Left cardiac atrium (tissue), 4 donors: ENCODE data around the gene SCFD2. TPM values are rescaled to one million over a fixed set of nuclear protein-coding genes. Genes with fewer than 3 reads are reported as not detected.
"Not testable (repeated sequence)": the region's sequence is repeated elsewhere in the genome, so short reads cannot be mapped to it uniquely, and the experiment has no call there.

Experiments
- ATAC-seq, 2 donors: fragments of 200-7000 bp; cut with Tn5 transposase; one replicate each; pipeline ENCODE4 v1.9.1; 2020; ENCODE audit warnings: mild to moderate bottlenecking in 2 of 2, moderate library complexity in 2 of 2
- DNase-seq: peaks from one replicate; pipeline ENCODE4 v3.0.0-alpha.2; 2020
- intact Hi-C, 2 donors: fragments of 100-400 bp; cut with DNase I; formaldehyde crosslinking; loops; one replicate each; pipeline versions ENCODE4 v1.14.1 to v1.15.1; 2022 to 2023
- total RNA-seq, 2 donors: library from RNA; stranded (reverse); fragmentation: NEBNext Ultra II Directional; extraction: Animal tissue kit (Norgen Biotek cat#: 25700); gene quantifications; one replicate each; pipeline ENCODE4 v1.2.1, GENCODE V29; 2021
- donor health status: DM: no; HTN: yes; CAD: no.
- donor health status: DM: no; HTN: yes; CAD: no; lungs with severe emphysema.
- donor health status: DM: yes; HTN: yes; CAD: no.
- donor health status: Dilated cardiomyopathy.

SCFD2 gene
- total RNA-seq, 2 donors from 2014 or later = 9.3 to 13.8 TPM

DNA sequence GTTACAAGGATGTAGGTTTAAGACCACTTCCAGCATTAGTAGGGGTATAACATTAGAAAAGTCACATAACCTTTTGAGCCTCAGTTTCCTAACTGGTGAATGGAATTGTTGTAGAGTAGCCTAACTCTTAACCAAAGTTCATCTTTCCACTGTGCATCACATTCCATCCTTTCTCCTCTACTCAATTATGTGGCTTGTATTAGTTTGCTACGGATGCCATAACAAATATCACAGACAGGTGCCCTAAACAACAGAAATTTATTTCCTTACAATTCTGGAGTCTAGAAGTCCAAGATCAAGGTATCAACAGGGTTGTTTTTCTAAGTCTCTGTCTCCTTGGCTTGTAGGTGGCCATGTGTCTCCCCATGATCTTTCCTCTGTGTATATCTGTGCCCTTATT, 271.8 kb downstream of the SCFD2 start:
- intact Hi-C loops = no loop called here
- ATAC-seq = no peak
- DNase-seq = no peak

DNA sequence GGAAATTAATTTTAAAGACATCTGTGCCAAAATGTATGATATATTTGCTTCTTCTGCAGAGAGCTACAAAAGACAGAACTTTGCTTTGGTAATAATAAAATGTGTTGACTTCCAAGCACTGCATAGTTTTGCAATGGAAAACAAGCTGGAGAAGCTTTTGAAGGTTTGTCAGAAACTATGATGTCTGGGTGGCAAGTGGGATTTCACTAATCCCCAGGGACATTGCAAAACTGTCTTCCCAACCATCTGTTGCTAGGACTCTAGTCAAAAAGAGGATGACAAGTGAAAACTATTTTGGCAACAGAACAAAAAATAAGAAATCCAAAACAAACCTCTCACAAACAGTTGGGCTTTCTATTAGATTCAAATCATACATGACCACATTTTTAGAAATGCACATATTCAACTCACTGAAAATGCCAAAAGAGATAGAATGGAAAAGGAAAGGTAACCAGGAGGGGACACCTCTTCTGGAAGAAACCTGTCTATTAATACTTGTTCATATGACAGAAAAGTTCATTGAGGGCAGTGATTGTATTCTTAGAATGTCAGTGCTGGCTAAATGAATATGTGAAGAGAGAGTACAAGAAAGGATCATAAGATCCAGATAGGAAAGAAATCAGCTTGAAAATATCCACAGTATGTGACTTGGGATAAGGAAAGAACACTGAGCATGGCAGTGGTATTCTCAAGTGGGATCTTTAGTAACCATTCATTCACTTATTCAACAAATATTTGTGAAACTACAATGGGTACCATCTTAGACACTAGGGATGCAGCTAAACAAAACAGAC, 275.7 kb downstream of the SCFD2 start:
- ATAC-seq (peak in 1 of 2 donors; percentile 41), DNase-seq (no peak)
- intact Hi-C loops = no loop called here

DNA sequence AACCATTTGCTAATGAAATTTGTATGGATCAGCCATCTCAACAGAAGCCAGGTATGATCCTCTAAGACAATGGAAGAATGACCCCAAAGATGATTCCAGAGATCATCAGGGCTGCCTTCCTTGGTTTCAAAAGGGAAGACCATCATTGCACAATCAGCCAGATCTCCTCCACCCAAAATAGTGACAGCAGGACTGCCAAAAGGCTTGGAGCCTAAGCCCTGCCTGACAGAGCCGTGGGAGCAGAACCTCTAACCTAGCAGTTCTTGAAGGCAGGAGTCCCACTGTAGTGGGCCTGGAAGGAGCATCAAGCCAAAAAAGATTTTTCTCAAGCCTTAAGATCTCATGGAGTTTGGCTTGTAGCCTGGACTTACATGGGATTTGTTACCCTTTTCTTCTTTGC, 277.7 kb downstream of the SCFD2 start:
- intact Hi-C loops = no loop called here
- DNase-seq (no peak), ATAC-seq (no peak)

- DNase-seq (no peak), ATAC-seq (peak; percentile 84)
- intact Hi-C loops = no loop called here
These were observed 289.4 kb downstream of the SCFD2 start for GRCh38 chr4:53076374-53076958.

DNA sequence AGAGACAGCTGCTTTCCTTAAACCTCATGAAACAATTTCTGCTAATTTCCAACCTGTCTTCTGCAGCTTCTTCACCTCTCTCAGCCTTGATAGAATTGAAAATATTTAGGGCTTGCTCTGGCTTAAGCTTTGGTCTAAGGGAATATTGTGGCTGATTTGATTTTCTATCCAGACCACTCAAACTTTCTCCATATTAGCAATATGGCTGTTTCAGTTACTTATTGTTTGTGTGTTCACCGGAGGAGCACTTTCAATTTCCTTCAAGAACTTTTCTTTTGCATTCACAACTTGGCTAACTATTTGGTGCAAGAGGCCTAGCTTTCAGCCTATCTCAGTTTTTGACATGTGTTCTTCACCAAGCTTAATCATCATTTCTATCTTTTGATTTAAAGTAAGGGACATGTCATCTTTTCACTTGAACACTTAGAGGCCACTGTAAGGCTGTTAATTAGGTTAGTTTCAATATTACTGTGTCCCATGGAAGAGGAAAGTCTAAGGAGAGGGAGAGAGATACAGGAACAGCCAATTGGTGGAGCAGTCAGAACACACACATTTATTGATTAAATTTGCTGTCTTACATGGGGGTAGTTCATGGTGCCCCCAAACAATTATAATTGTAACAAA, 290.6 kb downstream of the SCFD2 start:
- intact Hi-C loops = no loop called here
- DNase-seq (no peak), ATAC-seq (no peak)

DNA sequence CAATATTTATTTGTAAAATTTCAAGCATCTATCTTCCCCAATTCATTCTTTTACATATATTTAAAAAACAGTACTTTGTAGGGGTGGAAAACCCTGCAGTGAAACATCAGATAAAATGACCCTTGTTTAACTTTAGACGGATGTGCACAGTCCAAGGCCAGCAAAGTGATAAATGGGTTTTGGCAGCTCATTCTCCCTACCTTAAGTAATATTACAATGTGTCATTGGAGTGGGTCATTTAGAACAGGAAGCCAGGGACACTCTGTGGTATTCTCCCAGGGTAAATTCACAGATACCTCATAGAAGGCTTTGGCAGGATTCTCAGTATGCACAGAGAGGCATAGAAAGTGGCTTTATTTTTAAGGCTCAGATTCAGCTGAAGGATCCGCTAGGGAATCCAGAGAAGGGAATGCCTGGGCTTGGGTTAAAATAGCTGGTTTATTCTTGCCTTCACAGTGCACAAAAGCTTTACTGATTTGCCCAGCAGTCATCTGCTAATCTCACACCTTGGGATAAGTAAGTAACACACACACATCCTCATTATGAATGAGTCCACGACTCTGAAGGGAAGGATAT, 297.0 kb downstream of the SCFD2 start:
- ATAC-seq = no peak
- intact Hi-C loops = no loop called here
- no peak for DNase-seq

DNA sequence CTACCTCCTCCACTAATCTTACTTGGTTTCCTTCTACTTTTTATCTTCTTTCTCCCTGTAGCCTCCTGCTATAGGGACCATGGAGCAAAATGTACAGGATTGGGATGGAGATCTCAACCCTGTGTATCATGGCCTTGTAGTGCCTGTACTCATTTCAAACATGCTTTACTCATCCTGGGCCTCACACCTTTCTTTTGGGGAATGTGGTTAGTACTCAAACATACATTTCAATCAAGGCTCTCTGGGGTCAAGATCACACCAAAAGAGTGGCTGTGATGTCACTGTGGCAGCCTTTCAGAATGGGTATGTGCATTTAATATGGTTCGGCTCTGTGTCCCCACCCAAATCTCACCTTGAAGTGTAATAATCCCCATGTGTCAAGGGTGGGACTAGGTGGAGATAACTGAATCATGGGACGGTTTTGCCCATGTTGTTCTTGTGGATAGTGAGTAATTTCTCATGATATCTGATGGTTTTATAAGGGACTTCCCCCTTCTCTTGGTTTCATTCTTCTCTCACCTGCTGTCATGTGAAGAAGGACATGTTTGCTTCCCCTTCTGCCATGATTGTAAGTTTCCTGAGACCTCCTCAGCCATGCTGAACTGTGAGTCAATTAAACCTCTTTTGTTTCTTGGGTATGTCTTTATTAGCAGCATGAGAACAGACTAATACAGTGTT, 298.6 kb downstream of the SCFD2 start:
- intact Hi-C loops = no loop called here
- ATAC-seq (no peak), DNase-seq (no peak)

DNA sequence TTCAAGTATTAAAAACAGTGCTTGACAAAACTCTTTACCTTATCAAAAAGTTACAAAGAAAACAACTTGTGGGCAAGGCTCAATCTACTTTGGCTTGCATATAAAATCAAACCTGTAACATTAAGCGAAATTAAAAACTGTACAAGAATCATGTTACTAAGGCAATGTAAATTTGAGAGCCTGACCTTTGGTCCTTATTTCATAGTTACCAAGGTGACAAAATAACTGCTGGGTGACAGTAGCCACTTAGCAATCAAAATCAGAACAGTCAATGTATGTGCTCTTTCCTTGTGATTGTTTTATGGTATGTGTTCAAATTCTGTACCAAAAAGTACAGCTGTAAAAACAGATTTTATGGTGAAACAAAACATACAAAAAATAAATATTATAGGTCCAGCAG, 299.7 kb downstream of the SCFD2 start:
- intact Hi-C loops = no loop called here
- DNase-seq = no peak

GRCh38 chr4:53064609-53065008, 301.3 kb downstream of the SCFD2 start:
- no peak for DNase-seq
- ATAC-seq = no peak
- intact Hi-C loops = no loop called here

More for the DNA sequence above, 299.7 kb downstream of the SCFD2 start:
- no peak for ATAC-seq

GRCh38 chr4:53061091-53061850, 304.6 kb downstream of the SCFD2 start:
- DNase-seq (no peak), ATAC-seq (no peak)
- intact Hi-C loops = no loop called here

GRCh38 chr4:53060278-53060677, 305.6 kb downstream of the SCFD2 start:
- ATAC-seq (no peak), DNase-seq (no peak)
- intact Hi-C loops = no loop called here

- ATAC-seq (no peak), DNase-seq (no peak)
- intact Hi-C loops = no loop called here
These were observed 306.0 kb downstream of the SCFD2 start for GRCh38 chr4:53059871-53060270.

- no peak for ATAC-seq
- intact Hi-C loops = no loop called here
- no peak for DNase-seq
These were observed 306.6 kb downstream of the SCFD2 start for GRCh38 chr4:53059256-53059655.

GRCh38 chr4:53057679-53058078, 308.2 kb downstream of the SCFD2 start:
- intact Hi-C loops = no loop called here
- ATAC-seq (peak in 1 of 2 donors; percentile 71), DNase-seq (no peak)

GRCh38 chr4:53057108-53057507, 308.8 kb downstream of the SCFD2 start:
- DNase-seq, ATAC-seq, intact Hi-C loops: not testable (repeated sequence)

- no peak for DNase-seq
- no peak for ATAC-seq
- intact Hi-C loops = no loop called here
These were observed 310.0 kb downstream of the SCFD2 start for GRCh38 chr4:53055716-53056403.

DNA sequence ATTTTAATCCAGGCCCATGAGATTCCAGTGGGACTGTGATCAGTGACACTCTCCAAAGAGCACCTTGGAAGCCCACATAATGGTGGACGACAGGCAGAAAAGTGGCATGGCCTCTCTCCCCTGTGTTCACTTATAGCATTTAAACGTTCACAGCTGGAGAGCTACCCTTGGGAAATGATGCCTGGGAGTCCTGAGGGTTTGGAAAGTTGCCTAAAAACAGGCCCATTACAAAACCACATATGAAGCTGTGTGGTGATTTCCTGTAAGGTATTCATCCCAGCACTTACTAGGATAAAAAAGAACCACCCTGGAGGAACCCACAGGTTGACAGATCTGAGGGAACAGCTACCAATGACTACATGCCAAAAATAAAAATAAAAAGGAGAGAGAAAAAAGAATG, 310.6 kb downstream of the SCFD2 start:
- ATAC-seq (peak in 1 of 2 donors; percentile 5), DNase-seq (no peak)
- intact Hi-C loops = no loop called here

DNA sequence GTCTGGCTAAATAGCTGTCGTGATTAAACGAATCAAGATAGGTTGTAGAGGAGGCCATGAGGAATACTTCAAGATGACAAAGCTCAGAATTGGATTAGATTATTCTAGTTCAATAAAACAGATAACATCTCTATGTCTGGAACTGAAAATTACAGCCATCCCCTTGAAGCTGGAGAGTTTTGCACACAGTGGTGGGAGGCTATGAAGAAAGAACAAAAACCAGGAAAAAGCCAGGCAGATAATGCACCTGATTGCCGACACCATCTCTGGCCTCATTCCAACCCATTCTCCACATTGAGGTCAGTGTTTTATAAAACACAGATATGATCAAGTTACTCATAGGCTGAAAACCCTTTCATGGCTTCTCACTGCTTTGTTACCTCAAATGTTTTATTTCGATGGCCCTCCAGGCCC, 315.5 kb downstream of the SCFD2 start:
- ATAC-seq (no peak), DNase-seq (no peak)
- intact Hi-C loops = no loop called here
